ENCODE measurements around the gene BCR.
A peak's percentile ranks its signal among the peaks of the same experiment; 100 is the strongest.

The BCR gene

GRCh38 chr22:23288301-23289129 lies 108.2 kb downstream of the BCR start:
- Histone ChIP-seq H3K36me3 (ENCODE audit: control insufficient read depth, low read length) (peaks cover 87% of the 10 kb centered on the region), H3F3A (ENCODE audit: control insufficient read depth, insufficient read depth) (no peaks in the 10 kb centered on the region), H3K27me3 (ENCODE audit: control insufficient read depth, low read length) (no peaks in the 10 kb centered on the region), H3K4me2 (ENCODE audit: low read length) (no peak overlapping the region), H4K20me1 (ENCODE audit: control insufficient read depth, insufficient read depth, low read depth, low read length) (no peaks in the 10 kb centered on the region), H3K27ac (ENCODE audit: low read depth, low read length) (no peak overlapping the region), H3K9me2 (replicated peaks; ENCODE audit: control insufficient read depth, low read length) (no peaks in the 10 kb centered on the region), H3K4me3 (ENCODE audit: low read length) (no peak overlapping the region), H3K79me2 (ENCODE audit: control insufficient read depth, low read length) (no peaks in the 10 kb centered on the region), H3K4me1 (ENCODE audit: control insufficient read depth, low read length) (no peaks in the 10 kb centered on the region), H3K9me3 (ENCODE audit: control insufficient read depth, insufficient read depth, low read length) (no peaks in the 10 kb centered on the region)
- TF ChIP-seq, protein P1, sequence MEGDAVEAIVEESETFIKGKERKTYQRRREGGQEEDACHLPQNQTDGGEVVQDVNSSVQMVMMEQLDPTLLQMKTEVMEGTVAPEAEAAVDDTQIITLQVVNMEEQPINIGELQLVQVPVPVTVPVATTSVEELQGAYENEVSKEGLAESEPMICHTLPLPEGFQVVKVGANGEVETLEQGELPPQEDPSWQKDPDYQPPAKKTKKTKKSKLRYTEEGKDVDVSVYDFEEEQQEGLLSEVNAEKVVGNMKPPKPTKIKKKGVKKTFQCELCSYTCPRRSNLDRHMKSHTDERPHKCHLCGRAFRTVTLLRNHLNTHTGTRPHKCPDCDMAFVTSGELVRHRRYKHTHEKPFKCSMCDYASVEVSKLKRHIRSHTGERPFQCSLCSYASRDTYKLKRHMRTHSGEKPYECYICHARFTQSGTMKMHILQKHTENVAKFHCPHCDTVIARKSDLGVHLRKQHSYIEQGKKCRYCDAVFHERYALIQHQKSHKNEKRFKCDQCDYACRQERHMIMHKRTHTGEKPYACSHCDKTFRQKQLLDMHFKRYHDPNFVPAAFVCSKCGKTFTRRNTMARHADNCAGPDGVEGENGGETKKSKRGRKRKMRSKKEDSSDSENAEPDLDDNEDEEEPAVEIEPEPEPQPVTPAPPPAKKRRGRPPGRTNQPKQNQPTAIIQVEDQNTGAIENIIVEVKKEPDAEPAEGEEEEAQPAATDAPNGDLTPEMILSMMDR (IDR thresholded peaks at IDR 0.05; ENCODE audit: low read depth, low read length, poor library complexity, severe bottlenecking), result no peak
- no peak for TF ChIP-seq EZH2phosphoT487 (IDR thresholded peaks at IDR 0.05; ENCODE audit: borderline replicate concordance, low read length)

- no peak for TF ChIP-seq EZH2phosphoT487 (IDR thresholded peaks at IDR 0.05; ENCODE audit: borderline replicate concordance, low read length)
- TF ChIP-seq, protein P1 (IDR thresholded peaks at IDR 0.05; ENCODE audit: low read depth, low read length, poor library complexity, severe bottlenecking), result no peak
- no peaks in the 10 kb centered on the region for H3F3A ChIP-seq (ENCODE audit: control insufficient read depth, insufficient read depth)
- H3K4me2 ChIP-seq (ENCODE audit: low read length), result no peak overlapping the region
- H3K9me2 ChIP-seq (replicated peaks; ENCODE audit: control insufficient read depth, low read length), result no peaks in the 10 kb centered on the region
- no peaks in the 10 kb centered on the region for H4K20me1 ChIP-seq (ENCODE audit: control insufficient read depth, insufficient read depth, low read depth, low read length)
- H3K27me3 ChIP-seq (ENCODE audit: control insufficient read depth, low read length), result no peaks in the 10 kb centered on the region
- H3K27ac ChIP-seq (ENCODE audit: low read depth, low read length), result no peak overlapping the region
- peaks cover 87% of the 10 kb centered on the region for H3K36me3 ChIP-seq (ENCODE audit: control insufficient read depth, low read length)
- H3K4me1 ChIP-seq (ENCODE audit: control insufficient read depth, low read length), result no peaks in the 10 kb centered on the region
- no peaks in the 10 kb centered on the region for H3K79me2 ChIP-seq (ENCODE audit: control insufficient read depth, low read length)
- no peaks in the 10 kb centered on the region for H3K9me3 ChIP-seq (ENCODE audit: control insufficient read depth, insufficient read depth, low read length)
- H3K4me3 ChIP-seq (ENCODE audit: low read length), result no peak overlapping the region
Measured at GRCh38 chr22:23289130-23289503, 108.8 kb downstream of the BCR start.

GRCh38 chr22:23289851-23290724 lies 109.8 kb downstream of the BCR start:
- Histone ChIP-seq H4K20me1 (ENCODE audit: control insufficient read depth, insufficient read depth, low read depth, low read length) (no peaks in the 10 kb centered on the region), H3K79me2 (ENCODE audit: control insufficient read depth, low read length) (no peaks in the 10 kb centered on the region), H3F3A (ENCODE audit: control insufficient read depth, insufficient read depth) (no peaks in the 10 kb centered on the region), H3K4me2 (ENCODE audit: low read length) (no peak overlapping the region), H3K9me3 (ENCODE audit: control insufficient read depth, insufficient read depth, low read length) (no peaks in the 10 kb centered on the region), H3K36me3 (ENCODE audit: control insufficient read depth, low read length) (peaks cover 90% of the 10 kb centered on the region), H3K9me2 (replicated peaks; ENCODE audit: control insufficient read depth, low read length) (no peaks in the 10 kb centered on the region), H3K4me3 (ENCODE audit: low read length) (no peak overlapping the region), H3K4me1 (ENCODE audit: control insufficient read depth, low read length) (no peaks in the 10 kb centered on the region), H3K27ac (ENCODE audit: low read depth, low read length) (no peak overlapping the region), H3K27me3 (ENCODE audit: control insufficient read depth, low read length) (no peaks in the 10 kb centered on the region)
- TF ChIP-seq, protein P1 (IDR thresholded peaks at IDR 0.05; ENCODE audit: low read depth, low read length, poor library complexity, severe bottlenecking), result peak; percentile 77
- no peak for TF ChIP-seq EZH2phosphoT487 (IDR thresholded peaks at IDR 0.05; ENCODE audit: borderline replicate concordance, low read length)

Data from DOHH2 (cell line).